ENCODE measurements around the gene ERCC1. TPM values are rescaled to one million over a fixed set of nuclear protein-coding genes. Genes with fewer than 3 reads are reported as not detected.

Gene ERCC1
- total RNA-seq, 1 experiment from 2014 or later = 62.4 TPM

DNA sequence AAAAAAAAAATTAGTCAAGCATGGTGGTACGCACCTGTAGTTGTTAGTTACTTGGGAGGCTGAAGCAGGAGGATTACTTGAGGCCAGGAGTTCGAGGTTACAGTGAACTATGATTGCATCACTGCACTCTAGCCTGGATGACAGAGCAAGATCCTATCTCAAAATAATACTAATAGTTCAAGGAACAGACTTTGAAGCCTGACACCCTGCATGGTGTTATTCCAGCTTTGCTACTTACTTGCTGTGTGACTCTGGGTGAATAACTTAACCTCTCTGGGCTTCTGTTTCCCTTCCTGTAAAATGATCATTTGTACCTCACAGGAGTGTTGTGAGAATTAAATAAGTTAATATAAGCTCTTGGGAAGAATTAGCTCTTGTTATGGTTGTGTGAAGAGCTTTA is 40.6 kb upstream of the ERCC1 start:
- H3K27ac Mint-ChIP-seq = no peak overlapping the region
- TF ChIP-seq, protein P1, sequence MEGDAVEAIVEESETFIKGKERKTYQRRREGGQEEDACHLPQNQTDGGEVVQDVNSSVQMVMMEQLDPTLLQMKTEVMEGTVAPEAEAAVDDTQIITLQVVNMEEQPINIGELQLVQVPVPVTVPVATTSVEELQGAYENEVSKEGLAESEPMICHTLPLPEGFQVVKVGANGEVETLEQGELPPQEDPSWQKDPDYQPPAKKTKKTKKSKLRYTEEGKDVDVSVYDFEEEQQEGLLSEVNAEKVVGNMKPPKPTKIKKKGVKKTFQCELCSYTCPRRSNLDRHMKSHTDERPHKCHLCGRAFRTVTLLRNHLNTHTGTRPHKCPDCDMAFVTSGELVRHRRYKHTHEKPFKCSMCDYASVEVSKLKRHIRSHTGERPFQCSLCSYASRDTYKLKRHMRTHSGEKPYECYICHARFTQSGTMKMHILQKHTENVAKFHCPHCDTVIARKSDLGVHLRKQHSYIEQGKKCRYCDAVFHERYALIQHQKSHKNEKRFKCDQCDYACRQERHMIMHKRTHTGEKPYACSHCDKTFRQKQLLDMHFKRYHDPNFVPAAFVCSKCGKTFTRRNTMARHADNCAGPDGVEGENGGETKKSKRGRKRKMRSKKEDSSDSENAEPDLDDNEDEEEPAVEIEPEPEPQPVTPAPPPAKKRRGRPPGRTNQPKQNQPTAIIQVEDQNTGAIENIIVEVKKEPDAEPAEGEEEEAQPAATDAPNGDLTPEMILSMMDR (conservative IDR thresholded peaks at IDR 0.05) = no peak
- no peak overlapping the region for H3K27ac ChIP-seq (ENCODE audit: insufficient read length, low read depth, low read length)
- H2BK5ac ChIP-seq (ENCODE audit: insufficient read length, low read length) = no peak overlapping the region
- no peak overlapping the region for H3K4me2 ChIP-seq (ENCODE audit: insufficient read depth, insufficient read length, low read length)
- no peaks in the 10 kb centered on the region; a peak in 1 of 5 replicates for H3K9me3 Mint-ChIP-seq
- H2BK15ac ChIP-seq (ENCODE audit: low read depth, low read length) = no peak overlapping the region
- DNase-seq = no peak
- H4K8ac ChIP-seq (replicated peaks; ENCODE audit: insufficient read length, low read depth, low read length) = no peak overlapping the region
- no peak overlapping the region for H3K4ac ChIP-seq (ENCODE audit: low read depth, low read length)
- WGBS (ENCODE audit: extremely low coverage, insufficient read length, low lambda C conversion rate) = no CpG with 5 or more reads among the region's 2 CpGs
- H2BK12ac ChIP-seq (ENCODE audit: insufficient read length, low read depth, low read length) = no peak overlapping the region
- H3K18ac ChIP-seq (ENCODE audit: insufficient read length, low read depth, low read length) = no peak overlapping the region
- no peak overlapping the region for H2AK5ac ChIP-seq (ENCODE audit: insufficient read length, low read length)
- H3K56ac ChIP-seq (ENCODE audit: insufficient read length, low read depth, low read length) = no peak overlapping the region
- H3K4me3 Mint-ChIP-seq = no peak overlapping the region
- no peak overlapping the region for H4K5ac ChIP-seq (ENCODE audit: insufficient read length, low read depth, low read length)
- H3K23me2 ChIP-seq (ENCODE audit: insufficient read length, low read depth, low read length, poor library complexity, severe bottlenecking) = peaks cover 16% of the 10 kb centered on the region
- H3T11ph ChIP-seq (ENCODE audit: low read length) = no peak overlapping the region
- H3K4me1 ChIP-seq (ENCODE audit: insufficient read depth, low read length) = no peaks in the 10 kb centered on the region
- H2AFZ ChIP-seq (ENCODE audit: low read length) = no peak overlapping the region
- H3K27me3 Mint-ChIP-seq (ENCODE audit: low read depth) = peaks cover 19% of the 10 kb centered on the region
- H2BK120ac ChIP-seq (ENCODE audit: low read depth, low read length, poor library complexity, severe bottlenecking) = no peak overlapping the region
- peaks cover 13 to 28% of the 10 kb centered on the region in 2 experiments for H3K4me1 Mint-ChIP-seq
- no peak overlapping the region for H3K23ac ChIP-seq (ENCODE audit: insufficient read length, low read depth, low read length)
- no peak overlapping the region for H3K9ac ChIP-seq (ENCODE audit: extremely low read depth, insufficient read length, low read length)
- H3K36me3 Mint-ChIP-seq (ENCODE audit: insufficient read depth in 1 of 3, low read depth in 3 of 3) = no peaks in the 10 kb centered on the region
- H4K20me1 ChIP-seq (ENCODE audit: control insufficient read depth, insufficient read depth, insufficient read length) = no peaks in the 10 kb centered on the region
- no peaks in the 10 kb centered on the region for H3K79me2 ChIP-seq (ENCODE audit: insufficient read depth, low read length)
- H2BK20ac ChIP-seq (ENCODE audit: low read depth, low read length, poor library complexity, severe bottlenecking) = no peak overlapping the region
- H3K27me3 ChIP-seq (ENCODE audit: insufficient read depth, low read length) = no peaks in the 10 kb centered on the region; the same call in 1 of the 2 replicates
- H3K14ac ChIP-seq (ENCODE audit: insufficient read depth, low read length) = no peak overlapping the region
- H4K91ac ChIP-seq (ENCODE audit: insufficient read length, low read depth, low read length) = no peak overlapping the region
- H3K9me3 ChIP-seq (ENCODE audit: control insufficient read depth, low read depth, low read length) = no peaks in the 10 kb centered on the region
- H3K79me1 ChIP-seq (ENCODE audit: insufficient read depth, low read depth, low read length, poor library complexity, severe bottlenecking) = no peaks in the 10 kb centered on the region

Measured in H9 (cell line).